ENCODE data around the gene MRPL49. TPM values are rescaled to one million over a fixed set of nuclear protein-coding genes. Genes with fewer than 3 reads are reported as not detected.

Gene MRPL49
- total RNA-seq, 6 experiments from 2014 or later, result 53.2 to 59.7 (median 56.9) TPM

GRCh38 chr11:65157336-65157735 is 35.2 kb downstream of the MRPL49 start:
- peaks cover 3% of the 10 kb centered on the region for H3K27me3 Mint-ChIP-seq (ENCODE audit: insufficient read depth)
- H3K36me3 Mint-ChIP-seq (ENCODE audit: low read depth), result no peaks in the 10 kb centered on the region
- peaks cover 10% of the 10 kb centered on the region for H3K4me1 Mint-ChIP-seq (ENCODE audit: low read depth)
- H3K4me3 Mint-ChIP-seq, result no peak overlapping the region
- no peaks in the 10 kb centered on the region for H3K9me3 Mint-ChIP-seq
- no peak for TF ChIP-seq CTCF (IDR thresholded peaks at IDR 0.05)
- DNase-seq, result no peak
- no peak overlapping the region for H3K27ac Mint-ChIP-seq

- Mint-ChIP-seq H3K4me3 (no peak overlapping the region), H3K4me1 (ENCODE audit: low read depth) (no peaks in the 10 kb centered on the region), H3K36me3 (ENCODE audit: low read depth) (no peaks in the 10 kb centered on the region), H3K27me3 (ENCODE audit: insufficient read depth) (peaks cover 3% of the 10 kb centered on the region; the same call in 1 of the 2 replicates), H3K27ac (no peak overlapping the region), H3K9me3 (no peaks in the 10 kb centered on the region)
- no peak for TF ChIP-seq CTCF (IDR thresholded peaks at IDR 0.05)
- no peak for DNase-seq
These were observed 36.9 kb downstream of the MRPL49 start for GRCh38 chr11:65159012-65159411.

GRCh38 chr11:65160643-65161042 is 38.5 kb downstream of the MRPL49 start:
- no peak for TF ChIP-seq CTCF (IDR thresholded peaks at IDR 0.05)
- H3K27ac Mint-ChIP-seq, result no peak overlapping the region
- DNase-seq, result no peak
- no peak overlapping the region for H3K4me3 Mint-ChIP-seq
- H3K9me3 Mint-ChIP-seq, result no peaks in the 10 kb centered on the region
- H3K36me3 Mint-ChIP-seq (ENCODE audit: low read depth), result no peaks in the 10 kb centered on the region
- 0 out of 2 replicates have a peak, but pooled peaks cover 3% of the 10 kb centered on the region for H3K4me1 Mint-ChIP-seq (ENCODE audit: low read depth)
- peaks cover 6% of the 10 kb centered on the region for H3K27me3 Mint-ChIP-seq (ENCODE audit: insufficient read depth)

GRCh38 chr11:65163684-65164083 is 41.6 kb downstream of the MRPL49 start:
- peaks cover 9% of the 10 kb centered on the region for H3K27me3 Mint-ChIP-seq (ENCODE audit: insufficient read depth)
- H3K4me1 Mint-ChIP-seq (ENCODE audit: low read depth), result peaks cover 11% of the 10 kb centered on the region
- no peak for DNase-seq

GRCh38 chr11:65165410-65166317 is 43.5 kb downstream of the MRPL49 start:
- Mint-ChIP-seq H3K27me3 (ENCODE audit: insufficient read depth) (peaks cover 7% of the 10 kb centered on the region), H3K9me3 (no peaks in the 10 kb centered on the region), H3K4me3 (no peak overlapping the region), H3K4me1 (ENCODE audit: low read depth) (peaks cover 21% of the 10 kb centered on the region), H3K27ac (no peak overlapping the region), H3K36me3 (ENCODE audit: low read depth) (no peaks in the 10 kb centered on the region)
- no peak for TF ChIP-seq CTCF (IDR thresholded peaks at IDR 0.05)
- no peak for DNase-seq

More at GRCh38 chr11:65163684-65164083, 41.6 kb downstream of the MRPL49 start:
- H3K9me3 Mint-ChIP-seq, result no peaks in the 10 kb centered on the region
- no peak overlapping the region for H3K4me3 Mint-ChIP-seq
- no peaks in the 10 kb centered on the region for H3K36me3 Mint-ChIP-seq (ENCODE audit: low read depth)
- no peak overlapping the region for H3K27ac Mint-ChIP-seq
- no peak for TF ChIP-seq CTCF (IDR thresholded peaks at IDR 0.05)

Data from HFFc6 (cell line).